VCaP (cell line): ENCODE data around the gene KIF2C.

Experiments used
- H3K27ac ChIP-seq: fragments of 450-650 bp; 2 replicates; pipeline ENCODE4 v1.5.1; 2017
- CTCF ChIP-seq: fragments of 450-650 bp; conservative IDR thresholded peaks from 2 replicates; pipeline ENCODE4 v1.5.1; 2017; ENCODE audit warnings: mild to moderate bottlenecking, moderate library complexity

Gene KIF2C

GRCh38 chr1:44801491-44802305 is 62.1 kb downstream of the KIF2C start:
- no peak for TF ChIP-seq CTCF
- no peak overlapping the region for H3K27ac ChIP-seq

- no peak for TF ChIP-seq CTCF
Measured at GRCh38 chr1:44802306-44803061, 62.8 kb downstream of the KIF2C start.

GRCh38 chr1:44803062-44803311 is 63.4 kb downstream of the KIF2C start:
- no peak for TF ChIP-seq CTCF
- no peak overlapping the region for H3K27ac ChIP-seq

More at GRCh38 chr1:44802306-44803061, 62.8 kb downstream of the KIF2C start:
- H3K27ac ChIP-seq = no peak overlapping the region

- H3K27ac ChIP-seq = no peak overlapping the region
Measured at GRCh38 chr1:44803312-44804095, 63.9 kb downstream of the KIF2C start.

GRCh38 chr1:44805311-44806024 is 65.8 kb downstream of the KIF2C start:
- no peak for TF ChIP-seq CTCF
- no peak overlapping the region for H3K27ac ChIP-seq

More at GRCh38 chr1:44803312-44804095, 63.9 kb downstream of the KIF2C start:
- TF ChIP-seq CTCF = no peak

- no peak overlapping the region for H3K27ac ChIP-seq
- TF ChIP-seq CTCF = no peak
Measured at GRCh38 chr1:44806025-44806703, 66.5 kb downstream of the KIF2C start.
